Stimulated activated CD4-positive, alpha-beta T cell treated with anti-CD3 and anti-CD28 coated beads, TNF-alpha, amount 100 ng/mL, for 1 hour (primary cell): ENCODE measurements around the gene ARAP1.

ENCODE experiments used
- DNase-seq, 3 donors: peaks; one replicate each; pipeline ENCODE4 v3.0.0-alpha.2; 2020; ENCODE audit warnings: low read depth in 3 of 3, low spot score in 1 of 3

The ARAP1 gene

DNA sequence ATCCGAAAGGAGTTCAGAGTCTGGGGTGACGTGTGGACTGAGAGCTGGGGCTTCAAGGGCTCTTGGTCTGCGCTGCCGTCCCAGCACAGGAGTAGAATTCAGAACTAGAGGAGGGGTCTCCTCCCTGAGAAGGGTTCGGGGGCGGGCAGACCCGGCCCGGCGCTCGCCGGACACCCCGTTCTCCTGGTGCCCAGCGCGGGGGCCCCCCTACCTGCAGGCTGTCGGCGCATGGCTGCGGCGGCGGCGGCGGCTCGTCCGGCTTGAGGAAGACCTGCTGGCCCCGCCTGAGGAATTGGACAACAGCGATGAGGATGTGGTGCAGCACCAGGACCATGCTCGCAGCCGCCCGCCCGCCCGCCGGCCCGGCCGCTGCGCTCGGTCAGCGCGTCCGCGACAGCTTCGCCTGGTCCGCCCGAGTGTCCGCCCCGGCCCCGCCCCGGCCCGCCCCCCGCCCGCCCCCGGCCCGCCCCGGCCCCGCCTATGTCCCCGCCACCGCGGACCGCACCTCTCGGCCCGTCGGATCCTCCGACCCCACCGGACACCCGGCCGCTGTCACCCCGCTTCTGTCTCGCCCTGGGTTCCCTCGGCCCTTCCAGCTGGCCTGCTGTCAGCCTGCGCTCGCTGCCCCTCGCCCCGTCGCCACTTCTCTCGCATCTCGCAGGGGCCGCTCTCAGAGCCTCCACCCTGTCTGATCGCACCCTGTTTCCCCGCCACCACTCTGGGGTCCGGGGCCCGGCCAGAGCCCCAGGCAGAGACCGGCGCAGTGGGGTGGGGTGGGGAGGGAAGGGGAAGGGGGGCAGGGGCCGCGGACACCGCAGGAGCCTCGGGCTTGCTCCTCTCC is 109.9 kb downstream of the ARAP1 start:
- no peak for DNase-seq

DNA sequence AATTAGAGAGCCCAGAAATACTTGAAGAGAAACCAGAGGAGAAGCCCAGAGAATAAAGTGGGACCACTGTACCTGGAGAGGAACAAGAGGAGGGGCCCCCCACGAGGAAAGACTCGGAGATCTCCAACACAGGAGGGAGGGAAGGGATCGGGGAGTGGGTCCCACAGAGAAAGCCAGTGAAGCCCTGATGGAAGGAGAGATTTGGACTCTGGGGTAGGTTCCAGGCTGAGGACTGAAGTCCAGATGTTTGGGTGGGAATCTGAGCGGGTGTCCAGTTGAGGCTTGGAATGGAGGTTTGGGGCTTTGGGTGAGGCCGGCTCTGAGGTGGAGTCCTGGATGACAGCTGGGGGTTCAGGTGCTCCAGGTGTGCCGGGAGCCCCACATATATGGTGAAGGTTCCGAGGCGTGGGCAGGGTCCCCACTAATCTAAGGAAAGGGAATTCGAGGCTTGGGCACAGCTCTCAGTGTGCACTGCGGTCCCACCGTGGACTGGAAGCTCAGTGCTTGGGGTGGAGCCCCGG is 110.6 kb downstream of the ARAP1 start:
- no peak for DNase-seq

DNA sequence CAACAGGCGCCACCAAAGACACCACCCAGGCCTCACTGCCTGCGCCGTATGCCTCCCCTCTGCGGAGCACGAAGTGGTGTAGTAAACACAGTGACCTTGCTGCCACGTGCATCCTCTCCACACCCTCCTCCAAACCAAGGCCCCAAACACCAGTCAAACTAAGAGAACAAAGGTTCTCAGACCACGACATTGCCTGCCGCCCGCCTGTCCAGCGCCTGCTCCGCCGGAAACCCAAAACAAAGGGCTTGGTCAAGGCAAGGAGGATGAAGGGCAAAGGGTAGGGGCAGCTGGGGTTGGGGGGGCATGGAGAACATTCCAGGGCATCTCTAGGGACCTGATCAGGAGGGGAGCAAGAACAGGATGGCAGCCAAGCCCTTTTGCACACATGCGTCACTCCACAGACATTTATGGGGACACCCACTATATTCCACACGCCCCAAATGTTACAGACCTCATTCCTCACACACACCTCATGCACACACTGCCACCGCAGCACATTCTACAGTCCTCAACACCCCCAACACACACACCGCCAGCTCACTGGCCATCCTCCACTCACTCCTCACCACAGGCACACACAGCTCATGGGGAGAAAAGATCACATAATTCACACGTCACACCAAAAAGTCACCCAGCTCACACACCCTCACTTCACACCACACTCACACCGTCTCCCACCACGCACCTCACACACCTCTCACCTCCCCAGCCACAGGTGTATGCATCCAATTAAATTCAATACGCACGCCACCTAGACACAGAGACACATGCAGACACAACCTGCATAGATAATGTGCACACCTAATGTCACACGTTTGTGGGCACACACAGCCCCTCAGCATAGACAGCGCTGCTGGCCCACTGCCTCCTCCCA is 112.5 kb downstream of the ARAP1 start:
- no peak for DNase-seq

DNA sequence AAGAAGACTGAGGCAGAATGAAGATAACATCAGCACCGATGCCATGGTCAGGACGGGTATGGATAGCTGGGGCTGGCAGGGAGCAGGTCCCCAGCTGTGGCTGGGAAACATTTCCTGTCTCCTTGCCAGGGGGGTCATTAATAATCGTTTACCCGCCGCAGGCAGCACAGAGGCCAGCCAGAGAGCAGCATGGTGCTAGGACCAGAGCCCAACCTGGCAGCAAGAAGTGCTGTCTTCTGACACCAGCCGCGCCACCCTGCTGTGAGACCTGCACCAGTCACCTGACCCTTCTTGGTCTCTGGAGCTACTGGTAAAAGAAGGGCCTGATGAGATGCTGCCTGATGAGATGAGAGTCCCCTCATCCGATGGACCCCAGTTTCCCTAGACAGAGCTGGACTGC is 114.3 kb downstream of the ARAP1 start:
- no peak for DNase-seq

DNA sequence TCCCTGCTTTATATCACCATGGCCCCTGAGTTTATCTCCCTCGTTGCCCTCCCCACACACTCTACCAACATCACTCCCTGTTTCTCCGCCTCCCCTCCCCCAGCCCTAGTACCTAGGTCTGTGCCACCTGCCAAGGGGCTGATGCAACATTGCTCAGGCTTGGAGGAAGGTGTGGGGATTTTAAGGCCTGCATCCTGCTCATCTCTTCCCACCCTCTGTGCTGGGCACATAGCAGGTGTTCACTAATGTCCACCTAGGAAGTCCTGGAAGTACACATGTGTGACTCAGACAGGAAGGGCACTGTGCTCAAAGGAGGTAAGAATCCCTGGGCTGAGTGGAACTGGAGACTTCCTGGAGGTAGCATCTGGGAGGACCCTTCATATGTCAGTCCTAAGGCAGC is 115.0 kb downstream of the ARAP1 start:
- DNase-seq = no peak

DNA sequence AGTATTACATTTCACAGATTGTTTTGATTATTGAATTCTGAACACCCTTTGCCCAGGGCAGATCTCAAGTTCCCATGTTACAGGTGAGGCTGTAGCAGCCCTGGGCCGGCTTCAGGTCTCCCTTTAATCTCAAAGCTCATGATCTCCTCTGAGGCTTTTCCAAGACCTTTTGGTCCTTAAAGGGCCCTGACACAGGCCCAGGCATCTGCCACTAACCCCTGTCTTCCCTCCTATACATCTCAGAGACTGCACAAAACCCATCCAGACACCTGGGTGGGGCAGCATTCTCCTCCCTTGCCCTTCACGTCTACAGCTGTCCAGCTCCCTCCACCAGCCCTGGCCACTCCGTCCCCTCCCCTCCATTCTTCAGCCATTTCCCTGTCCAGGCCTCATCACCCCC is 115.8 kb downstream of the ARAP1 start:
- no peak for DNase-seq

DNA sequence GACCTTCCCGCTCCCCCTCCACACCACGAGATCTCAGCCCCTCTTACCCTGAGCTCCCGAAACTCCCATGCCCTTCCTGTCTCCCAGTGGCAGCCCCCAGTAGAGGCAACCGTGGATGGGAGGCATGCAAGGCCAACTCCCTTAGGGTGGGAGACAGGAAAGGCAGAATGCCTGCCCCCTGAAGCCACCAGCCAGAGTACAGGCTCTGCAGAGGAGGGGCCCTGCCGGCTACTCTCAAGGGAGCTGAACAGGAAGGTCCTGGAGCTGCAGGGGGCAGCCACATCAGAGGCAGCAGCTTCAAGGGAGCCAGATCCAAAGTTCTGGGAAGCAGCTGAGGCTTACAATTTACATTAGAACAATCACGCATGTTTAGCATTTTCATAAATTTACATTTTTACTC is 116.3 kb downstream of the ARAP1 start:
- DNase-seq = no peak

DNA sequence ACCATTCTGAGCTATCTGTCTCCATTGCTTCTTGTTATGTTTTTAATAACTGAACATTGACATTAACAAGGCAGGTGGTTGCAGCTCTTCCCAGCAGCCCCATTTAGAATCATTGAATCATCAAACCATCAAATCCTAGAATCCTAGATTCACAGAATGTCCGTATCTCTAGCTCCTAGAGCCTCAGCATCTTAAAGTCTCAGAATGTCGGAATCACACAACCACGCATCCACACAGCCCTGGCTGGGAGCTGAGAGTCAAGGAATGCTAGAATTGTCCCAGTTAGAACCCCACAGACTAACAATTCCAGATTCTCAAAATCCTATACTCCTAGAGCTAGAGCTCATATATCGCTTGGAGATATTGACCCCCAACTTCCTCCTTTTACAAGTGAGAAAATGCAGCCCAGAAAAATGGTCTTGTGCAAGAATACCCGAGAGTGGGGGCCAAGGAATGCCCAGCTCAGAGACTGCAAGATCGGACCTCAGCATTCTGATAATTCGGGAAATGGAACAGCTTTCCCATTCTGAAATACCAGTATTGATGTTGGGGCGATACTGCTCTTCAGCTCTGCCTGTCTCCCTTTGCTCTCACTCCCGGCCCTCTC is 116.8 kb downstream of the ARAP1 start:
- DNase-seq = no peak
